HUES48 (cell line): ENCODE data around the gene TNFRSF18.

Experiments used
- H3K27ac ChIP-seq: one replicate; pipeline ENCODE4 v1.7.0; 2013; ENCODE audit warnings: low read depth, low read length, inconsistent platforms
- H3K27me3 ChIP-seq: 2 replicates; pipeline ENCODE4 v1.6.1; 2013; ENCODE audit warnings: mild to moderate bottlenecking, low read length; ENCODE audit not compliant: control insufficient read depth, insufficient read depth
- H3K36me3 ChIP-seq: 2 replicates; pipeline ENCODE4 v1.6.1; 2013; ENCODE audit warnings: low read length; ENCODE audit not compliant: control insufficient read depth, insufficient read depth
- H3K4me1 ChIP-seq: 2 replicates; pipeline ENCODE4 v1.6.1; 2013; ENCODE audit warnings: mild to moderate bottlenecking, low read length; ENCODE audit not compliant: control insufficient read depth, insufficient read depth
- H3K4me3 ChIP-seq: 2 replicates; pipeline ENCODE4 v1.5.1; 2013; ENCODE audit warnings: mild to moderate bottlenecking, low read depth, low read length
- H3K9ac ChIP-seq: 2 replicates; pipeline ENCODE4 v1.6.1; 2013; ENCODE audit warnings: mild to moderate bottlenecking, low read depth, low read length, moderate library complexity
- H3K9me3 ChIP-seq: 2 replicates; pipeline ENCODE4 v1.6.1; 2013; ENCODE audit warnings: low read length; ENCODE audit not compliant: control insufficient read depth, insufficient read depth

The TNFRSF18 gene

DNA sequence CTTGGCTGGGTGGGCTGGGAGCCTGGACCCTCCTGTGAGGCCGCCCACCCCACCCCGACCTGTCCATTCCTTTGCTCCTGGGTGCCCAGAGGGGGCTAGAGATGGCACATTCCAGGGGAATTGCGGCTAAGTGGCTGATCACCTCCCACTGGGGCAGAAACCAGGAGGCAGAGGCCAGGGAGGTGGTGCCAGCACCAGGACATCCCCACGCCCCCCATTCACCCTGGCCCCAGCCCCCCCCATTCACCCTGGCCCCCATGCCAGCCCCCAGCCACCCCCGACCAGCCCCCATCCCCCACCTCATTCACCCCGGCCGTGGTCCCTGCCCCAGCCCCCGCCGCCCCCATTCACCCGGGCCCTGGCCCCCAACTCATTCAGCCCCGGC lies 33.9 kb upstream of the TNFRSF18 start:
- Histone ChIP-seq H3K36me3 (no peaks in the 10 kb centered on the region), H3K9ac (no peak overlapping the region), H3K9me3 (no peaks in the 10 kb centered on the region), H3K27ac (no peak overlapping the region), H3K27me3 (no peaks in the 10 kb centered on the region), H3K4me3 (no peak overlapping the region), H3K4me1 (no peaks in the 10 kb centered on the region)

DNA sequence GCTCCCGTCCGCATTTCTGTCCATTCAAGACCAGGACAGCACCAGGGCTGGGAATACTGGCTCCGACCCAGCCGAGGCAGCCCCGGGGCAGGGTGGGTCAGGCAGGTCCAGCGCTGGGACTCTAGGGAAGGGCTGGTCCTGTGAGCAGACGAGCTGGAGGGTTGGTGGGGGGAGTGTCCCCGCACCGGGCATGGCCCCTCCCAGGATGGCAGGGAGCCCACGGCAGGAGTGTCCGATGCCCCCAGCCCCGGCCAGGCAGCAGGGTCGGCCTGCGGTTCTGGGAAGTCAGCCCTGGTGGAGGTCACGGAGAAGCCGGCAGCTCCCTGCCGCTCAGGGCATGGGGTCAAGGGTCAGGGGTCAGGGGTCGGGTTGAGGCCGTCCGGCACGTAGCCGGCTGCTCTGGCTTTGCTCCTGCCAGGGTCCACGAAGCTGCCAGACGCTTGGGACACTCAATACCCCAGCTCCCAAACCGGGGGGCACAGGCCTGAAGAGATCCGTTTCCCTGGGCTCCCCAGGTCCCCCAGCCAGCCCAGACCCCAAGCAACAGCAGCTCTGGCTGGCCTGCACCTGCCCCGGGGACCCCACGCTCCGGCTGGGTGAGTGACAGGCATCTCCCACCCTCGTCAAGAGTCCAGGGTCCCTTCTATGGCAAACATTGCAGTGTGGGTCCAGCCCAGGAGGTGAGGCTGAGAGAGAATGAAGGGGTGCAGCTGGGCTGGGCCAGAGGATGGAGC lies 33.4 kb upstream of the TNFRSF18 start:
- no peak overlapping the region for H3K27ac ChIP-seq
- H3K9ac ChIP-seq: no peak overlapping the region
- no peak overlapping the region for H3K4me3 ChIP-seq
- H3K36me3 ChIP-seq: peaks cover under 1% of the 10 kb centered on the region; the same call in 1 of the 2 replicates
- no peaks in the 10 kb centered on the region for H3K4me1 ChIP-seq
- H3K27me3 ChIP-seq: no peaks in the 10 kb centered on the region
- H3K9me3 ChIP-seq: no peaks in the 10 kb centered on the region

DNA sequence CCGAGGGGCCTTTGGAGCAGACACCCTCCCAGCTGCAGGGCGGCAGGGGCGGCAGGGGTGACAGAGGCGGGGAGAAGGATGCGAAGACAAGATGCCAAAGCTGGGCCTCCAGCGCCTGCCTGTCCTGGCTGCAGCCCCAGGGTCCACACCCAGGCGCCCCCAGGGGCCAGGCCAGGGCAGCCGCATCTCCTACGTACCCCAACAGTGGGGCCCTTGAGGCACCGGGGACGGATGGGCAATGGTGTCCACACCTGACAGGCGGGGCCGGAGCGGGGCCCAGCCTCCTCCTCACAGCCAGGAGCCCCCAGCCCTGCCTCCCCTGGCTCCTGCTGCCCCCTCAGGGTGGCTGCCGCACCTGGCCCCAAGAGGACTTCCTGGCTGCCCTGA lies 32.8 kb upstream of the TNFRSF18 start:
- Histone ChIP-seq H3K9me3 (no peaks in the 10 kb centered on the region), H3K27ac (no peak overlapping the region), H3K4me1 (no peaks in the 10 kb centered on the region), H3K36me3 (peaks cover 6% of the 10 kb centered on the region), H3K9ac (no peak overlapping the region), H3K4me3 (no peak overlapping the region), H3K27me3 (no peaks in the 10 kb centered on the region)

DNA sequence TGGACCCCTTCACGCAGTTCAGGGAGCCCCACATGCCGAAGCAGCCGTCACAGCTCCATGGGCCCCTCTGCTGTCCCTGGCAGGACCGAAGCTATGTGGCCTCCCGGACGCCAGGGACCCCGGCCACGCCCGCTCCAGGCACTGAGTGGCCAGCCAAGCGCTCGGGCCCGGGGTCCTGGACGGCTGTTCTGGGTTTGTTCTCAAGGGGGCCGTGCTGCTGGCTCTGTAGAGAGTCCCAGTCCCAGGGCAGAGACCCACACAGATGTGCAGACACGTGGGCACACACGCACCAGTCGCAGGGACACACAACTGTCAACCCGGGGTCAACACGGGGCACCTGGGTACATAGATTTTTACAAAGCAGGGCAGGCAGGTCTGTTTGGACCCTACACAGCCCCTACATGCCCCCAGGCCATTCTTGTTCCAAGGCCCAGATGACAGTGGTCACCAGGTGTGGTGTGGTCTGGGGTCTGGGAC lies 32.3 kb upstream of the TNFRSF18 start:
- Histone ChIP-seq H3K9me3 (no peaks in the 10 kb centered on the region), H3K4me1 (no peaks in the 10 kb centered on the region), H3K9ac (no peak overlapping the region), H3K27me3 (no peaks in the 10 kb centered on the region), H3K36me3 (peaks cover 11% of the 10 kb centered on the region), H3K27ac (no peak overlapping the region), H3K4me3 (no peak overlapping the region)

DNA sequence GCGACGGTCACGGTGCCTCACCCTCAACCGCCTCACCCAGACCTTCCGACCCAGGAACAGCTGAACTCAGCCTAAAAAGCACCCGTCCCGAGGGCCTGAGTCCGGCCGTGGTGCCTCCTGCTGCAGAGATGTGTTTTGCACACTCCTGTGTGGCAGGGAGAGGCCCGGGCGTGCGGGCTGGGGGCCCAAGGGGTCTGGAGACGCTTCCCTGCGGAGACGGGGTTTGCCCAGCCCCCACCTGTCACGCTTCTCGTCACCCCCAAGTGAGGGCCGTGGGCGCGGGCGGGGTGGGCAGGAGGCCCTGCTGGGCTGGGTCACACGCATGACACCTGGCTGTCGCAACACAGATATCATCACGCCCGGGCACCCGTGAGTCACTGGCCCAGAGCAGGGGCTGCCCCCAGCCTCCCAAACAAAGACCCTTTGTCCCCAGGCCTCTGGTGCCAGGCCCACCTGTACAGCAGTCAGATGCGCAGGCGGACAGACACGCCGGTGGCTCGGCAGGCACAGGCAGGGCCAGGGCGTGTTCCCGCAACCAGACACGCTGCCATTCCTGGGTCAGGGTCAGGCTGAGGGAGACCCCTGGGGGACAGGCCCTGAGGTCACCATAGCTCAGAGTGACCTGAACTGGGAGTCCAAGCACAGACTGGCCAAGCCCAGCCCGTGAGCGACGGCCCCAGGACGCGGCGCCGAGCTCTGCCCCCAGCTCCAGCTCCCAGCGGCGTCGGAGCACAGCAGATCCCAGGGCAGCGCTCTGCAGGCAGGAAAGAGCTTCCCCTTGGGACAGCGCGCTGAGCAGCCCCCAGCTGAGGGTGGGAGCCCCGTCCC lies 31.7 kb upstream of the TNFRSF18 start:
- H3K9me3 ChIP-seq: no peaks in the 10 kb centered on the region
- no peak overlapping the region for H3K27ac ChIP-seq
- H3K36me3 ChIP-seq: peaks cover 12% of the 10 kb centered on the region
- no peaks in the 10 kb centered on the region for H3K27me3 ChIP-seq
- H3K4me1 ChIP-seq: no peaks in the 10 kb centered on the region
- no peak overlapping the region for H3K9ac ChIP-seq
- H3K4me3 ChIP-seq: no peak overlapping the region

DNA sequence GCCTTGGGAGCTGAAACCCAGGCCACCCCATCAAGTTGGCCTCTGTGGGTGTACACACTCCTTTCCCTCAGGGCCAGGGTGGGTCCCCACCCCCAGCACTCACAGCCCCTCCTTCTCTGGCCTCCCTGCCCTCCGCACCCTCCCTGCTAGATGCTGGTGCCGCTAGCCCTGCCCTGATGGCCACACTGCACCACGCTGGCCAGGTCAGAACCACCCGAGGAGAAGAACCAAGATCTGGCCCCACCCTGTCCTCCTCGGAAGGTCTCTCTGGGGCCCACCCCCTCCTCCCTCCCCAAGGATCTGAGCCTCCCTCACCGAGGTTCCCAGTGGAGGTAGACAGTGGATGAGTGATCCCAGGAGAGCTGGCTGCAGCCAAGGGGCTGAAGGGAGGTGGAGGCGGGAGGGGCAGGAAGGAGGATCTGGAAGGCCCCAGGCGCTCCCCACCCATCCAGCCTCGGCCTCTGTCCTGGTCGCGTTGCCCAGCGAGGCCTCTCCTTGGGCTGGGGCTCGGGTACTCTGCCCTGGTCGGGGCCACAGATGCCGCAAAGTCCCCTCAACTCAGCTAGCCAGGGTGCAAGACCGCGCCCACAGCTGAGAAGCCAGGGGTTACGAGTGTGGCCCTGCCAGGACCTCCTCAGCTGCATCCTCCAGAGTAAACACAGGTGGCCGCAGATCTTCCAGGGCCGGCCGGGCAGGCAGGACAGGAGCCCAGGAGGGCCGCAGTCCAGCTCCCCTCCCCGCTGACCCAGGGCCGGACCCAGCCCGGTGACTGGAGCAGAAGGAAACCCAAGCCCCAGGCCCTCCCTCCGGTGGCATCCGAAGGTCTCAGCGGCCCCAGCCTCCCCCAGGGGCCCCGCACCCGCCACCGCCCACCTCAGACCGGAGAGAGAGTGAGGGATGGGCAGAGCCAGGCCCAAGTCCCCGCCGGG lies 30.8 kb upstream of the TNFRSF18 start:
- Histone ChIP-seq H3K9ac (no peak overlapping the region), H3K36me3 (peaks cover 12% of the 10 kb centered on the region), H3K4me3 (no peak overlapping the region), H3K27ac (no peak overlapping the region), H3K4me1 (no peaks in the 10 kb centered on the region), H3K9me3 (no peaks in the 10 kb centered on the region), H3K27me3 (no peaks in the 10 kb centered on the region)

DNA sequence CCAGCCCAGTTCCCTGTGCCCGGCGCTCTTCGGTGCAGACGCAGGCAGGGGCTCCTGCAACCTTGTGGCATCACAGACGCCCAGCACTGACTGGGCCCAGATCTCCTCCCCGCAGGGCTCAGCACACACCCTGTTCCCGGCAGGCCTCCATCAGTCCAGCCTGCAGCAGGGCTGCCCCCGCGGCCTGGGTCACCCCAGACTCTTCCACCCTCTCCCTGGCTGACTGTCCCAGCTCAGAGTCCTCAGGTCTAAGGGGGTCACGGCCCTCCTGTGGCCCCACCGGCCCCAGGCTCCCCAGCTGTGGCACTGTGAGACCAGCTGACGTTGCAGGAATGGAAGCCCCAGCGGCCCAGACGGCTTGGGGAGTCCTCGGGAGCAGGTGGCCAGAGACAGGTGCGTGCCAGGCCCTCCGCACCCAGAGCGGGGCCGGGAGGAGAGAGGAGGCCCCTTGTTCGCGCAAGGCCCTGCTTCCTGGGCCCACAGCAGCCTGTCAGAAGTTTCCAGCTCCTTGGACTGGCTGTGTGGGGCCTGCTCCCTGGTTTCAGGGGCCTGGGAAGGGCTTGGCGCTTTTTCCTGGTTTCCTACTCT lies 29.9 kb upstream of the TNFRSF18 start:
- H3K9ac ChIP-seq: no peak overlapping the region
- H3K9me3 ChIP-seq: no peaks in the 10 kb centered on the region
- H3K27ac ChIP-seq: no peak overlapping the region
- H3K4me1 ChIP-seq: no peaks in the 10 kb centered on the region
- no peak overlapping the region for H3K4me3 ChIP-seq
- H3K27me3 ChIP-seq: no peaks in the 10 kb centered on the region
- peaks cover 12% of the 10 kb centered on the region for H3K36me3 ChIP-seq

DNA sequence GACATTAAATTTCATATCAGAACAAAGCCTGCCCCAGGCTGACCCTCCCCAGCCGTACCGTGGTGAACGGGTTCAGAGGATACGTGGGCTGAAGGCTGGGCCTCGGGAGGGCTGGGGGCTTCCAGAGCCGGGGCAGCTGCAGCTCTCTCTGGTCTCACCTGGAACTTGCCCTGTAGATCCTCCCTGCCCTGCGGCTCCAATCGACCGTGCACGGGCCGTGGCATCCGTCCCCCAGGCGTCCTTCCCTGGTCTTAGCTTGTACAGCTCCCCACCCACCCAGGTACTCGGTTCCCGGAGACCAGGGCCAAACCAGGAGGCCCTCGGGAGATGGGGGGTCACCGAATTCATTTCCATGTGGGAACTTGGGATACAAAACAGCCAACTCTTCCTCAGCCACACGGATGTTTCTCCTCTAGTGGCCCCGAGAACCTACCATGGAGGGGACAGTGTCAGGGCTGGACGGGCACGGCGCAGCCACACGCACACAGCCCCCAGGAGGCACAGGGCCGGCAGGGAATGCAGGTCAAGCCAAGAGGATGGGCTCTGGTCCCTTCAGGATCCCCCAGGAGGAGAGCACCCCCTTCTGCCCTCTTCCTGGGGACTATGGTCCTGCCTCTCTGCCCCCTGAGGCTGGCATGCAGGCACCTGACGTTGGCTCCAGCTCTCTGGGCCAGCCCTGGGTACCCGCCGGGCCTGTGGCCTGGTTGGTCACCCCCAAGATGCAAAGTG lies 28.8 kb upstream of the TNFRSF18 start:
- Histone ChIP-seq H3K4me1 (no peaks in the 10 kb centered on the region), H3K27ac (no peak overlapping the region), H3K36me3 (peaks cover 12% of the 10 kb centered on the region), H3K9me3 (no peaks in the 10 kb centered on the region), H3K27me3 (no peaks in the 10 kb centered on the region), H3K4me3 (no peak overlapping the region), H3K9ac (no peak overlapping the region)

DNA sequence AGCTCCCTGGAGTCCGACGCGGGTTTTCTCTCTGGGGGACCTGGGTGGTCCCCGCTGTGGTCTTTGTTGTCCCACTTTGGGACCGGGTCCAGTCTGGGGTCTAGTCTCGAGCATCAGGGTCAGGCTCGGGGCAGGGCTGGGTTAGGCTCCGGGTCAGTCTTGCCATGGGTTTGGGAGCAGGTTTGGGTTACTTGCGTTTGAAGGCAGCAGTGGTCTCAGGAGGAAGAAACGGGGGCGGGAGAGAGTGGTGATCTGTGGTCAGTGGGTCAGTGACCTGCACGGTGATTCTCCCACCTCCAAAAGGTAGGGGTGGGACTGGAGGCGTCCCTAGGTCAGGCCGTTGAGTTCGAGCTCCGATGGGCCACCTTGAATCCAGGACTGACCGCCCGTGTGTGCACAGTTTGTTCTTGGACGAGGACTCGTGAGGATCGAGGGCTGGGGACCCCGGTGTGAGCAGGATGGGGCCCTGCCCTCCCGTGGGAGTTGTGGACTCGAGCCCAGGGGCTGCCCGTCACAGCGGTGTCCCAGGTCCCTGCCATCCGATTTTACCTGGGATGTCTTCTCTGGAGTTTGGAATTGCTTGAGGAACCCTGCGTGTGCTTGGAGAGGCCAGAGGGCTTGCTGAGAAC lies 27.9 kb upstream of the TNFRSF18 start:
- Histone ChIP-seq H3K4me1 (no peaks in the 10 kb centered on the region), H3K4me3 (no peak overlapping the region)

DNA sequence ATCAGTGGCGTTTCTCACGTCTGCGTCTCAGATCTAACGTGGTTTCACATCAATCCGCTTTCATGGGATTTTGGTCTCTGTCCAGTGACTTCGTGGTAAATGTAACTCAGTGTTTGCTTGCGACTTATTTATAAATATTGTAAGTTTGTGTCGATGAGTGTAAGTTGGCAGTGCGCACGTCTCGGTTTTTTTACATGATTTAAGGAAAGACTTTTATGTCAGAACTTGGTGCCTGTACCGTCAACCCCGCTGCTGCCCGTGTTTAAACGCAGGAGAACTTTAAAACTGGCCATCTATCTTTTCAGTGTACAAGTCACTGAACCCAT lies 27.1 kb upstream of the TNFRSF18 start:
- Histone ChIP-seq H3K9ac (no peak overlapping the region), H3K27me3 (no peaks in the 10 kb centered on the region), H3K4me3 (no peak overlapping the region), H3K36me3 (peaks cover 18% of the 10 kb centered on the region), H3K9me3 (no peaks in the 10 kb centered on the region), H3K4me1 (no peaks in the 10 kb centered on the region), H3K27ac (no peak overlapping the region)

More for the DNA sequence above, 27.9 kb upstream of the TNFRSF18 start:
- no peak overlapping the region for H3K9ac ChIP-seq
- H3K27me3 ChIP-seq: no peaks in the 10 kb centered on the region
- no peaks in the 10 kb centered on the region for H3K9me3 ChIP-seq
- no peak overlapping the region for H3K27ac ChIP-seq
- peaks cover 12% of the 10 kb centered on the region for H3K36me3 ChIP-seq
